HEK293 (cell line): ENCODE data around the gene OTUD3.

Source experiments
- CTCF ChIA-PET: fragments of 350-600 bp; formaldehyde crosslinking; extraction: SDS; loops from one replicate; lab custom pipeline; 2021; ENCODE audit warnings: antibody characterized with exemption; lab: Yijun Ruan, JAX
- POLR2A ChIA-PET: fragments of 300-600 bp; formaldehyde crosslinking; extraction: SDS; loops from one replicate; lab custom pipeline; 2020; ENCODE audit warnings: antibody characterized with exemption, inconsistent platforms; lab: Yijun Ruan, JAX
- H3K27ac ChIP-seq: fragments of 200-500 bp; sonication (Bioruptor generic); 2 replicates; pipeline ENCODE4 v1.5.1; 2014; ENCODE audit warnings: low read depth, low read length, control low read depth, inconsistent platforms; ENCODE audit errors: extremely low read depth
- H3K36me3 ChIP-seq, 2 experiments: fragments of 200-500 bp in 1 of 2; sonication (Bioruptor generic) in 1 of 2; 1 replicate in 1 of 2; 2 replicates in 1 of 2; pipeline ENCODE4 v1.5.1; 2014 to 2017; ENCODE audit warnings: inconsistent platforms in 2 of 2, low read length in 2 of 2; ENCODE audit not compliant: control insufficient read depth in 2 of 2, insufficient read depth in 1 of 2
- H3K4me1 ChIP-seq: fragments of 200-500 bp; sonication (Bioruptor generic); 2 replicates; pipeline ENCODE4 v1.5.1; 2014; ENCODE audit warnings: mild to moderate bottlenecking, low read length, inconsistent platforms; ENCODE audit not compliant: control insufficient read depth, insufficient read depth
- H3K4me3 ChIP-seq: 2 replicates; pipeline ENCODE4 v1.5.1; 2011; ENCODE audit warnings: low read depth, mild to moderate bottlenecking, control low read depth, low read length, moderate library complexity
- H3K9me3 ChIP-seq: fragments of 200-500 bp; sonication (Bioruptor generic); 2 replicates; pipeline ENCODE4 v1.5.1; 2014; ENCODE audit warnings: low read depth, low read length, inconsistent platforms; ENCODE audit not compliant: control insufficient read depth, insufficient read depth
- GLIS1 ChIP-seq: fragments of 450-650 bp; formaldehyde crosslinking; IDR thresholded peaks from 2 replicates; pipeline ENCODE4 v1.5.1; 2016; ENCODE audit warnings: missing biosample characterization, missing genetic modification characterization
- KLF7 ChIP-seq: fragments of 450-650 bp; formaldehyde crosslinking; IDR thresholded peaks from 2 replicates; pipeline ENCODE4 v1.5.1; 2016; ENCODE audit warnings: missing biosample characterization, missing genetic modification characterization, borderline replicate concordance
- ZBTB48 ChIP-seq: fragments of 450-650 bp; formaldehyde crosslinking; IDR thresholded peaks from 2 replicates; pipeline ENCODE4 v1.5.1; 2016; ENCODE audit warnings: missing biosample characterization, missing genetic modification characterization
- ZBTB8A ChIP-seq: fragments of 450-650 bp; formaldehyde crosslinking; IDR thresholded peaks from 2 replicates; pipeline ENCODE4 v1.5.1; 2016; ENCODE audit warnings: missing biosample characterization, missing genetic modification characterization
- ZEB2 ChIP-seq: fragments of 450-650 bp; formaldehyde crosslinking; IDR thresholded peaks from 2 replicates; pipeline ENCODE4 v1.5.1; 2016; ENCODE audit warnings: missing biosample characterization, missing genetic modification characterization
- ZFP41 ChIP-seq: fragments of 450-650 bp; formaldehyde crosslinking; IDR thresholded peaks from 2 replicates; pipeline ENCODE4 v1.5.1; 2016; ENCODE audit warnings: missing biosample characterization, missing genetic modification characterization, borderline replicate concordance
- ZNF202 ChIP-seq: fragments of 450-650 bp; formaldehyde crosslinking; IDR thresholded peaks from 2 replicates; pipeline ENCODE4 v1.5.1; 2016; ENCODE audit warnings: missing biosample characterization, missing genetic modification characterization, borderline replicate concordance
- ZNF214 ChIP-seq: fragments of 450-650 bp; formaldehyde crosslinking; IDR thresholded peaks from 2 replicates; pipeline ENCODE4 v1.5.1; 2017; ENCODE audit warnings: missing biosample characterization, mild to moderate bottlenecking, missing genetic modification characterization, borderline replicate concordance
- ZNF24 ChIP-seq: fragments of 450-650 bp; formaldehyde crosslinking; IDR thresholded peaks from 2 replicates; pipeline ENCODE4 v1.5.1; 2016; ENCODE audit warnings: missing biosample characterization, missing genetic modification characterization
- ZNF366 ChIP-seq: fragments of 450-650 bp; formaldehyde crosslinking; conservative IDR thresholded peaks from 2 replicates; pipeline ENCODE4 v1.5.1; 2016; ENCODE audit warnings: missing biosample characterization, missing genetic modification characterization
- ZNF416 ChIP-seq: fragments of 450-650 bp; formaldehyde crosslinking; IDR thresholded peaks from 2 replicates; pipeline ENCODE4 v1.5.1; 2016; ENCODE audit warnings: missing biosample characterization, missing genetic modification characterization
- ZNF473 ChIP-seq: fragments of 450-650 bp; formaldehyde crosslinking; IDR thresholded peaks from 2 replicates; pipeline ENCODE4 v1.5.1; 2017; ENCODE audit warnings: missing biosample characterization, missing genetic modification characterization
- ZNF558 ChIP-seq: fragments of 450-650 bp; formaldehyde crosslinking; IDR thresholded peaks from 2 replicates; pipeline ENCODE4 v1.5.1; 2016; ENCODE audit warnings: missing biosample characterization, missing genetic modification characterization
- ZNF560 ChIP-seq: fragments of 450-650 bp; formaldehyde crosslinking; IDR thresholded peaks from 2 replicates; pipeline ENCODE4 v1.5.1; 2017; ENCODE audit warnings: missing biosample characterization, missing genetic modification characterization, borderline replicate concordance
- ZNF561 ChIP-seq: fragments of 450-650 bp; IDR thresholded peaks from 2 replicates; pipeline ENCODE4 v1.5.1; 2018; ENCODE audit warnings: missing biosample characterization, missing genetic modification characterization, borderline replicate concordance
- ZNF629 ChIP-seq: fragments of 450-650 bp; formaldehyde crosslinking; IDR thresholded peaks from 2 replicates; pipeline ENCODE4 v1.5.1; 2017; ENCODE audit warnings: missing biosample characterization, missing genetic modification characterization
- ZNF747 ChIP-seq: fragments of 450-650 bp; formaldehyde crosslinking; IDR thresholded peaks from 2 replicates; pipeline ENCODE4 v1.5.1; 2016; ENCODE audit warnings: missing biosample characterization, missing genetic modification characterization
- ZNF792 ChIP-seq: fragments of 450-650 bp; formaldehyde crosslinking; IDR thresholded peaks from 2 replicates; pipeline ENCODE4 v1.5.1; 2016; ENCODE audit warnings: missing biosample characterization, missing genetic modification characterization
- ZXDB ChIP-seq: fragments of 450-650 bp; formaldehyde crosslinking; IDR thresholded peaks from 2 replicates; pipeline ENCODE4 v1.5.1; 2016; ENCODE audit warnings: missing biosample characterization, missing genetic modification characterization
- TF ChIP-seq, protein P1 (sequence below): fragments of 450-650 bp; IDR thresholded peaks from 2 replicates; pipeline ENCODE4 v1.5.1; 2018; ENCODE audit warnings: missing biosample characterization, mild to moderate bottlenecking, missing genetic modification characterization
- TF ChIP-seq, protein P2 (sequence below): fragments of 450-650 bp; formaldehyde crosslinking; IDR thresholded peaks from 2 replicates; pipeline ENCODE4 v1.5.1; 2017; ENCODE audit warnings: missing biosample characterization, missing genetic modification characterization
- TF ChIP-seq, protein P3 (sequence below): fragments of 450-650 bp; formaldehyde crosslinking; IDR thresholded peaks from 2 replicates; pipeline ENCODE4 v1.5.1; 2016; ENCODE audit warnings: missing biosample characterization, missing genetic modification characterization
- TF ChIP-seq, protein P4 (sequence below): fragments of 450-650 bp; formaldehyde crosslinking; IDR thresholded peaks from 2 replicates; pipeline ENCODE4 v1.5.1; 2017; ENCODE audit warnings: missing biosample characterization, missing genetic modification characterization
- TF ChIP-seq, protein P5 (sequence below): fragments of 450-650 bp; formaldehyde crosslinking; IDR thresholded peaks from 2 replicates; pipeline ENCODE4 v1.5.1; 2016; ENCODE audit warnings: missing biosample characterization, missing genetic modification characterization

The OTUD3 gene

DNA sequence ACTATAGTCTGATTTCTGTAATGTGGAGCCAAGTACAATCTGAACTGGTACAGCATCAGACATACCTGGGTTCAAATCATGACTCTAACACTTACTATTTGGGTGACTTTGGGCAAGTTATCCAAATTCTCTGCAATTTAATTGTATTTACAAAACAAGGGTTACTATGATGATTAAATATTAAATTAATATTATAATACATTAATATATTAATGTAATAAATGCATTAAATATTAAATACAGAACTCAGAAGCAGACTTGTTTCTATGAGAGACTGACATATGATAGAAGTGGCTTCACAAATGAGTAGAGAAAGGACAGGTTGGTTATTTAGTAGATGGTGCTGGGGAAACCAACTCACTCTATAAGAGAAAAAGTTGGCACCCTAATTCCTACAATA lies 27.3 kb upstream of the OTUD3 start (continued):
- TF ChIP-seq, protein P1, sequence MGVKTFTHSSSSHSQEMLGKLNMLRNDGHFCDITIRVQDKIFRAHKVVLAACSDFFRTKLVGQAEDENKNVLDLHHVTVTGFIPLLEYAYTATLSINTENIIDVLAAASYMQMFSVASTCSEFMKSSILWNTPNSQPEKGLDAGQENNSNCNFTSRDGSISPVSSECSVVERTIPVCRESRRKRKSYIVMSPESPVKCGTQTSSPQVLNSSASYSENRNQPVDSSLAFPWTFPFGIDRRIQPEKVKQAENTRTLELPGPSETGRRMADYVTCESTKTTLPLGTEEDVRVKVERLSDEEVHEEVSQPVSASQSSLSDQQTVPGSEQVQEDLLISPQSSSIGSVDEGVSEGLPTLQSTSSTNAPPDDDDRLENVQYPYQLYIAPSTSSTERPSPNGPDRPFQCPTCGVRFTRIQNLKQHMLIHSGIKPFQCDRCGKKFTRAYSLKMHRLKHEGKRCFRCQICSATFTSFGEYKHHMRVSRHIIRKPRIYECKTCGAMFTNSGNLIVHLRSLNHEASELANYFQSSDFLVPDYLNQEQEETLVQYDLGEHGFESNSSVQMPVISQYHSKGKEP: no peak
- TF ChIP-seq, protein P2, sequence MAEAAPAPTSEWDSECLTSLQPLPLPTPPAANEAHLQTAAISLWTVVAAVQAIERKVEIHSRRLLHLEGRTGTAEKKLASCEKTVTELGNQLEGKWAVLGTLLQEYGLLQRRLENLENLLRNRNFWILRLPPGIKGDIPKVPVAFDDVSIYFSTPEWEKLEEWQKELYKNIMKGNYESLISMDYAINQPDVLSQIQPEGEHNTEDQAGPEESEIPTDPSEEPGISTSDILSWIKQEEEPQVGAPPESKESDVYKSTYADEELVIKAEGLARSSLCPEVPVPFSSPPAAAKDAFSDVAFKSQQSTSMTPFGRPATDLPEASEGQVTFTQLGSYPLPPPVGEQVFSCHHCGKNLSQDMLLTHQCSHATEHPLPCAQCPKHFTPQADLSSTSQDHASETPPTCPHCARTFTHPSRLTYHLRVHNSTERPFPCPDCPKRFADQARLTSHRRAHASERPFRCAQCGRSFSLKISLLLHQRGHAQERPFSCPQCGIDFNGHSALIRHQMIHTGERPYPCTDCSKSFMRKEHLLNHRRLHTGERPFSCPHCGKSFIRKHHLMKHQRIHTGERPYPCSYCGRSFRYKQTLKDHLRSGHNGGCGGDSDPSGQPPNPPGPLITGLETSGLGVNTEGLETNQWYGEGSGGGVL (tag by site-specific recombination): no peak
- TF ChIP-seq ZNF747 (tag by site-specific recombination) (no peak), ZNF560 (tag by site-specific recombination) (no peak), ZBTB48 (tag by site-specific recombination) (no peak), ZNF202 (no peak)
- TF ChIP-seq, protein P3, sequence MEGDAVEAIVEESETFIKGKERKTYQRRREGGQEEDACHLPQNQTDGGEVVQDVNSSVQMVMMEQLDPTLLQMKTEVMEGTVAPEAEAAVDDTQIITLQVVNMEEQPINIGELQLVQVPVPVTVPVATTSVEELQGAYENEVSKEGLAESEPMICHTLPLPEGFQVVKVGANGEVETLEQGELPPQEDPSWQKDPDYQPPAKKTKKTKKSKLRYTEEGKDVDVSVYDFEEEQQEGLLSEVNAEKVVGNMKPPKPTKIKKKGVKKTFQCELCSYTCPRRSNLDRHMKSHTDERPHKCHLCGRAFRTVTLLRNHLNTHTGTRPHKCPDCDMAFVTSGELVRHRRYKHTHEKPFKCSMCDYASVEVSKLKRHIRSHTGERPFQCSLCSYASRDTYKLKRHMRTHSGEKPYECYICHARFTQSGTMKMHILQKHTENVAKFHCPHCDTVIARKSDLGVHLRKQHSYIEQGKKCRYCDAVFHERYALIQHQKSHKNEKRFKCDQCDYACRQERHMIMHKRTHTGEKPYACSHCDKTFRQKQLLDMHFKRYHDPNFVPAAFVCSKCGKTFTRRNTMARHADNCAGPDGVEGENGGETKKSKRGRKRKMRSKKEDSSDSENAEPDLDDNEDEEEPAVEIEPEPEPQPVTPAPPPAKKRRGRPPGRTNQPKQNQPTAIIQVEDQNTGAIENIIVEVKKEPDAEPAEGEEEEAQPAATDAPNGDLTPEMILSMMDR: no peak

DNA sequence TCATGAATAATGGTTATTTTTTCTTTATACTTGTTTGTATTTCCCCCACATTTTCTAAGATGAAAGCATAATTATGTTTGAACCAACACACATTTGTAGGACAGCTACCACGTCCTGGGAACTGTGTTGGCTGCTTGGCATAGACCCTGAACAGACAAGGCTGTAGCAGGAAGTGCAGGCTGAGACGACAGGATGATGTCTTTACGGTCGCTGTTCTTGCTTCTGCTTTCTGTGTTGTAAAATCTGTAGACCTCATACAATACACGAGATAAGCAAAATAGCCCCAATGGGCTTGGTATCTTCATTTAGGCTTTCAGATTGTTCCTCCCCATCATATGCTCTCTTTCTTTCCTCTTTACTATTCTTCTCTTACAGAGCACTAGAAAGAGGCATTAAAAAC lies 23.3 kb upstream of the OTUD3 start:
- H3K36me3 ChIP-seq: no peaks in the 10 kb centered on the region
- POLR2A ChIA-PET: no interaction called here
- no peak overlapping the region for H3K27ac ChIP-seq
- no peaks in the 10 kb centered on the region for H3K4me1 ChIP-seq
- H3K4me3 ChIP-seq: no peak overlapping the region
- CTCF ChIA-PET: no interaction called here
- H3K9me3 ChIP-seq: no peaks in the 10 kb centered on the region
- TF ChIP-seq ZNF214 (no peak), KLF7 (tag by site-specific recombination) (no peak), ZNF561 (tag by site-specific recombination) (no peak), ZBTB8A (tag by site-specific recombination) (no peak), ZNF629 (tag by site-specific recombination) (no peak), ZNF473 (no peak), ZNF558 (tag by site-specific recombination) (no peak), ZNF792 (tag by site-specific recombination) (no peak), ZNF24 (tag by site-specific recombination) (no peak)
- TF ChIP-seq, protein P4, sequence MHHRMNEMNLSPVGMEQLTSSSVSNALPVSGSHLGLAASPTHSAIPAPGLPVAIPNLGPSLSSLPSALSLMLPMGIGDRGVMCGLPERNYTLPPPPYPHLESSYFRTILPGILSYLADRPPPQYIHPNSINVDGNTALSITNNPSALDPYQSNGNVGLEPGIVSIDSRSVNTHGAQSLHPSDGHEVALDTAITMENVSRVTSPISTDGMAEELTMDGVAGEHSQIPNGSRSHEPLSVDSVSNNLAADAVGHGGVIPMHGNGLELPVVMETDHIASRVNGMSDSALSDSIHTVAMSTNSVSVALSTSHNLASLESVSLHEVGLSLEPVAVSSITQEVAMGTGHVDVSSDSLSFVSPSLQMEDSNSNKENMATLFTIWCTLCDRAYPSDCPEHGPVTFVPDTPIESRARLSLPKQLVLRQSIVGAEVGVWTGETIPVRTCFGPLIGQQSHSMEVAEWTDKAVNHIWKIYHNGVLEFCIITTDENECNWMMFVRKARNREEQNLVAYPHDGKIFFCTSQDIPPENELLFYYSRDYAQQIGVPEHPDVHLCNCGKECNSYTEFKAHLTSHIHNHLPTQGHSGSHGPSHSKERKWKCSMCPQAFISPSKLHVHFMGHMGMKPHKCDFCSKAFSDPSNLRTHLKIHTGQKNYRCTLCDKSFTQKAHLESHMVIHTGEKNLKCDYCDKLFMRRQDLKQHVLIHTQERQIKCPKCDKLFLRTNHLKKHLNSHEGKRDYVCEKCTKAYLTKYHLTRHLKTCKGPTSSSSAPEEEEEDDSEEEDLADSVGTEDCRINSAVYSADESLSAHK (tag by site-specific recombination): no peak
- TF ChIP-seq, all 188 proteins: peak for 0

DNA sequence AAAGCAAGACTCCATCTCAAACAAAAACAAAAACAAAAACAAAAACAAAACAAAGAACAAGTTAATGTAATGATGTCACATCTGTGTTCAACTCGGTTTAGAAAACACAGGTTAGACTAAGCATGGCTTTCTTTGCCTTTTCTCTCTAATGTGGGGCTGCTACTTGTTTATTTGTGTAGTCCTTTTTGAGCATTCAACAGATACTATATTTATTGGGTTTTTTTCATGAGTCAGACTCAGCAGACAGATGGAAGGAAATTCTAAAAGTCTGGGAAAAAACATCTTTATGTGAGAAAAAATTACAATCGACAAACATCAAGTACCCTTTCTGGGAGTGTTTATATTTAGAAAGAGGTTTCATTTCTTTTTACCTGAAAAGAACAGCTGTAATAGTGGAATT lies 22.3 kb upstream of the OTUD3 start:
- no peak overlapping the region for H3K27ac ChIP-seq
- ChIA-PET POLR2A (no interaction called here), CTCF (interaction anchor here (0.5 to 0.6 kb wide), 2 partner anchors 20 to 688 kb away, joined by 3 read pairs; no protein-coding TSS in a partner anchor)
- H3K9me3 ChIP-seq: no peaks in the 10 kb centered on the region
- no peak overlapping the region for H3K4me3 ChIP-seq
- no peaks in the 10 kb centered on the region for H3K36me3 ChIP-seq
- no peaks in the 10 kb centered on the region for H3K4me1 ChIP-seq
- TF ChIP-seq ZXDB (tag by site-specific recombination) (no peak), ZNF416 (tag by site-specific recombination) (no peak), ZEB2 (tag by site-specific recombination) (no peak), ZNF366 (no peak), ZFP41 (tag by site-specific recombination) (no peak), ZNF24 (tag by site-specific recombination) (no peak), GLIS1 (tag by site-specific recombination) (no peak)
- TF ChIP-seq, protein P3: no peak
- TF ChIP-seq, protein P5, sequence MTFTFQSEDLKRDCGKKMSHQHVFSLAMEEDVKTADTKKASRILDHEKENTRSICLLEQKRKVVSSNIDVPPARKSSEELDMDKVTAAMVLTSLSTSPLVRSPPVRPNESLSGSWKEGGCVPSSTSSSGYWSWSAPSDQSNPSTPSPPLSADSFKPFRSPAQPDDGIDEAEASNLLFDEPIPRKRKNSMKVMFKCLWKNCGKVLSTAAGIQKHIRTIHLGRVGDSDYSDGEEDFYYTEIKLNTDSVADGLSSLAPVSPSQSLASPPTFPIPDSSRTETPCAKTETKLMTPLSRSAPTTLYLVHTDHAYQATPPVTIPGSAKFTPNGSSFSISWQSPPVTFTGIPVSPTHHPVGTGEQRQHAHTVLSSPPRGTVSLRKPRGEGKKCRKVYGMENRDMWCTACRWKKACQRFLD (tag by site-specific recombination): no peak
